Measurements from ENCODE around the gene ADAMTS6.

ADAMTS6 gene

DNA sequence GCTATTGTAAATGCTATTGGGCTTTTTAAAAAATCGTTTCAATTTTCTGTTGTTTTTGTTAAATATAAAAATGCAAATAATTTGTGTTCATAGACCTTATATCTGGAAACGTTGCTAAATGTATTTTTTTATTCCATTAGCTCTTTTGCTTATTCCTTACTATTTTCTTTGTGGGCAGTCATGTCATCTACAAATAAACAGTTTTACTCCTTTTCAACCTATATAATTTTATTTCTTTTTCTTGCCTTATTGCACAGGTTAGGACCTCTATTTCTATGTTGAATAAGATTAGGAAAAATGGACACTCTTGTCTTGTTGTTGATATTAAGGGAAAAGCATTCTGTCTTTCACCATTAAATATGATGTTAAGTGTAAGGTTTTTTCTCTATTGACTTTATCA, 364.2 kb downstream of the ADAMTS6 start:
- no peak for TF ChIP-seq CTBP1 (IDR thresholded peaks at IDR 0.05; ENCODE audit: borderline replicate concordance)
- no peak for TF ChIP-seq BHLHE40 (IDR thresholded peaks at IDR 0.05; ENCODE audit: borderline replicate concordance)
- no peak for TF ChIP-seq FOXM1 (IDR thresholded peaks at IDR 0.05; ENCODE audit: borderline replicate concordance)
- no peak for TF ChIP-seq LEF1 (IDR thresholded peaks at IDR 0.05; ENCODE audit: borderline replicate concordance)
- no peak for TF ChIP-seq FOXK2 (IDR thresholded peaks at IDR 0.05)
- TF ChIP-seq ELF4 (IDR thresholded peaks at IDR 0.05): no peak
- TF ChIP-seq FOXA1 (IDR thresholded peaks at IDR 0.05): no peak
- no peak for TF ChIP-seq ZNF384 (IDR thresholded peaks at IDR 0.05)
- no peak for TF ChIP-seq L3MBTL2 (conservative IDR thresholded peaks at IDR 0.05)
- TF ChIP-seq SP1 (IDR thresholded peaks at IDR 0.05): no peak
- DNase-seq (ENCODE audit: extremely low spot score): no peak
- CTCF ChIA-PET: no interaction called here
- POLR2A ChIA-PET: no interaction called here

DNA sequence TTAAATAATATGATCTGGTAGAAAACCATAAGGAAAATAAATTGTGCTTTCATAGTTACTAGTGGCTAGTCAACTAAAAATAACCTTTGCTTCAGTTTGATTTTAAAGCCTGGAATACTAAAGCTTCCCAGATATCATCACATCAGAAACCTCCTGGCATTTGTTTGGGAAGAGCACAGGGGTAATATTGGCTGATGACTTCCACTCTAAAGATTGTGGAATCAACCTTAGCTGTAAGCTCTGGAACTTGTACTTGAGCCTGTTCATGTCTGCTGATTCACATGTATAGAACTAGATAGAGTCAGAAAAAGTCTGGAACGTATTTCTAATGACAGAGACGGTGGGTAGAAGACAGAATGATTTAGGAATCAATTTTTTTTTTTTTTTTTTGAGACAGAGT, 367.9 kb downstream of the ADAMTS6 start:
- TF ChIP-seq, protein P1, sequence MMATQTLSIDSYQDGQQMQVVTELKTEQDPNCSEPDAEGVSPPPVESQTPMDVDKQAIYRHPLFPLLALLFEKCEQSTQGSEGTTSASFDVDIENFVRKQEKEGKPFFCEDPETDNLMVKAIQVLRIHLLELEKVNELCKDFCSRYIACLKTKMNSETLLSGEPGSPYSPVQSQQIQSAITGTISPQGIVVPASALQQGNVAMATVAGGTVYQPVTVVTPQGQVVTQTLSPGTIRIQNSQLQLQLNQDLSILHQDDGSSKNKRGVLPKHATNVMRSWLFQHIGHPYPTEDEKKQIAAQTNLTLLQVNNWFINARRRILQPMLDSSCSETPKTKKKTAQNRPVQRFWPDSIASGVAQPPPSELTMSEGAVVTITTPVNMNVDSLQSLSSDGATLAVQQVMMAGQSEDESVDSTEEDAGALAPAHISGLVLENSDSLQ (IDR thresholded peaks at IDR 0.05): no peak
- TF ChIP-seq L3MBTL2 (conservative IDR thresholded peaks at IDR 0.05): no peak
- CTCF ChIA-PET: no interaction called here
- DNase-seq (ENCODE audit: extremely low spot score): no peak
- POLR2A ChIA-PET: no interaction called here

DNA sequence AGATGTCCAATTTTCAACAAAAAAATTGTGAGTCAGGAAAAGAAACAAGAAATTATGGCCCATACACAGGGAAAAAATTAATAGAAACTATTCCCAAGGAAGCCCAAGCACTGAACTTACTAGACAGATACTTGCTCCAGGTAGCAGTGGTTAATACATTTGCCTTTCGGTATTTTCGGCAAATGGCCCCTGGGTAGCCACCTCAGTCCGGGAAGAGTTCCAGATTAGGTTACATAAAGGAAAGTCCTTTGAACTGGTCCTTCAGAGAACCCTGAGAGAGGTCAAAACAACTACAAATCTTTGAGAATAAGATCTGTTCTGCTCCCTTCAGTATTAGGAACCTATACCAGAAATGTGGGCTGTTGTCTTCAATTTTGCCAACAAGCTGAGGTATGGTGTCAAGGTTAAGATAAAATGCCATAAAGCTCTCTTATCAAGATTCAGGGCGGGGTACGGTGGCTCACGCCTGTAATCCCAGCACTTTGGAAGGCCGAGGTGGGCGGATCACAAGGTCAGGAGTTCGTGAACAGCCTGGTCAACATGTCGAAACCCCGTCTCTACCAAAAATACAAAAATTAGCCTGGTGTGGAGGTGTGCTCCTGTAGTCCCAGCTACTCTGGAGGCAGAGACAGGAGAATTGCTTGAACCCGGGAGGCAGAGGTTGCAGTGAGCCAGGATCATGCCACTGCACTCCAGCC, 369.6 kb downstream of the ADAMTS6 start:
- DNase-seq (ENCODE audit: extremely low spot score): no peak
- ChIA-PET POLR2A (no interaction called here), CTCF (interaction anchor here (1.0 kb wide), 1 partner anchor 13 kb away, joined by 4 read pairs; no protein-coding TSS in a partner anchor)
- no peak for TF ChIP-seq L3MBTL2 (conservative IDR thresholded peaks at IDR 0.05)

DNA sequence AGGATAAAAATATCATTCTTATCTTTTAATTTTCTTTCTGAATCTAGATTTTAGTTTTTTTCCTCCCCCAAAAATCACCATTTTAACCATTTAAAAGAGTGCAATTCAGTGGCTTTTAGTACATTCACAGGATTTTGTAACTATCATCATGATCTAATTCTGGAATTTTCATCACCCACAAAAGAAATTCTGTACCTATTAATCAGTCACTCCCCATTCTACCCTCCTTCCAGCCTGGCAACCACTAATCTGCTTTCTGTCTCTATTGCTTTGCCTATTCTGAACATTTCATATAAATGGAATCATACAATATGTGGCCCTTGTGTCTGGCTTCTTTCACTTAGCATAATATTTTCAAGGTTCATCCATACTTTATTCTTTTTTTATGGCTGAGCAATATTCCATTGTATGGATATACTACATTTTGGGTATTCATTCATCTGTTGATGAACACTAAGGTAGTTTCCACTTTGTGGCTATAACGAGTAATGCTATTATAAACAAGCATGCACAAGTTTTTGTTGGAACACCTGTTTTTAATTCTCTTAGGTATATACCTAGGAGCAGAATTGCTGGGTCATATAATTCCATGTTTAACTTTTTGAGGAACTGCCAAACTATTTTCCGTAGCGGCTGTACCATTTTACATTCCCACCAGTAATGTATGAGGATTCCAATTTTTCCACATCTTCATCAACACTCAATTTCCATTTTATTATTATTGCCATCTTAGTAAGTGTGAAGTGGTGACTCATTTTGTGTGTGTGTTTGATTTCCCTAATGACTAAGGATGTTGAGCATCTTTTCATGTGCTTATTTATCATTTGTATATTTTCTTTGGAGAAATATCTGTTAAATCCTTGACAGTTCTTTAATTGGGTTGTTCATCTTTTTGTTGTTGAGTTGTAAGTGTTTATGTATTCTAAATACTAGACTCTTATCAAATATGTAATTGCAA, 372.7 kb downstream of the ADAMTS6 start:
- CTCF ChIA-PET: no interaction called here
- DNase-seq (ENCODE audit: extremely low spot score): no peak
- POLR2A ChIA-PET: no interaction called here
- TF ChIP-seq LEF1 (IDR thresholded peaks at IDR 0.05; ENCODE audit: borderline replicate concordance) (no peak), HDGF (IDR thresholded peaks at IDR 0.05; ENCODE audit: borderline replicate concordance) (no peak), TARDBP (IDR thresholded peaks at IDR 0.05) (no peak), SP1 (IDR thresholded peaks at IDR 0.05) (no peak), ARNT (IDR thresholded peaks at IDR 0.05) (no peak), ELF4 (IDR thresholded peaks at IDR 0.05) (no peak), FOXK2 (IDR thresholded peaks at IDR 0.05) (no peak), NFRKB (IDR thresholded peaks at IDR 0.05) (no peak), ZNF384 (IDR thresholded peaks at IDR 0.05) (no peak), CTBP1 (IDR thresholded peaks at IDR 0.05; ENCODE audit: borderline replicate concordance) (no peak), FOXA1 (IDR thresholded peaks at IDR 0.05) (no peak), FOXM1 (IDR thresholded peaks at IDR 0.05; ENCODE audit: borderline replicate concordance) (no peak), SUZ12 (IDR thresholded peaks at IDR 0.05) (no peak), L3MBTL2 (conservative IDR thresholded peaks at IDR 0.05) (no peak), BHLHE40 (IDR thresholded peaks at IDR 0.05; ENCODE audit: borderline replicate concordance) (no peak)
- TF ChIP-seq, protein P1 (IDR thresholded peaks at IDR 0.05): no peak

DNA sequence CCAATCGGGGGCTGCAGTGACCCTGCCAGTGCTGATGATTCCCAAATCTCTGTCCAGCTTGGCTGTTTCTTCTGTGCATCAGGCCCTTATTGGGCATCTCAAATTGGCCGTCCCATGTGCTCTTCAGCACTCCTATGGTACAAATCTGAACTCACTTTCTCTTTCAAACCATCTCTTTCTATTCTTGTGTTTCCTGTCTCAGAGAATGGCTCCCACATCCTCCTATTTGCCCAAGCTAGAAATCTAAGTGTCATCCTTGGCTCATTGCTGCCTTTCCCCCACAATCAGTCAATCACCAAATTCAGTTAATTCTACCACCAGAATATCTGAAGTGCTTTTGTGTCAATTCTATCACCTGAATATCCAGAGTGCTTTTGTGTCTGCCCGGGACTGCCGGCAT, 376.4 kb downstream of the ADAMTS6 start:
- DNase-seq (ENCODE audit: extremely low spot score): no peak
- POLR2A ChIA-PET: no interaction called here
- TF ChIP-seq SP1 (IDR thresholded peaks at IDR 0.05) (no peak), FOXA1 (IDR thresholded peaks at IDR 0.05) (no peak), SUZ12 (IDR thresholded peaks at IDR 0.05) (no peak), FOXM1 (IDR thresholded peaks at IDR 0.05; ENCODE audit: borderline replicate concordance) (no peak), ZNF384 (IDR thresholded peaks at IDR 0.05) (no peak), BHLHE40 (IDR thresholded peaks at IDR 0.05; ENCODE audit: borderline replicate concordance) (no peak), NFRKB (IDR thresholded peaks at IDR 0.05) (no peak), ARNT (IDR thresholded peaks at IDR 0.05) (no peak), ELF4 (IDR thresholded peaks at IDR 0.05) (no peak), HDGF (IDR thresholded peaks at IDR 0.05; ENCODE audit: borderline replicate concordance) (no peak), L3MBTL2 (conservative IDR thresholded peaks at IDR 0.05) (no peak)
- TF ChIP-seq, protein P1 (IDR thresholded peaks at IDR 0.05): no peak
- CTCF ChIA-PET: interaction anchor here (1.4 kb wide), 1 partner anchor 21 kb away, joined by 4 read pairs; no protein-coding TSS in a partner anchor

DNA sequence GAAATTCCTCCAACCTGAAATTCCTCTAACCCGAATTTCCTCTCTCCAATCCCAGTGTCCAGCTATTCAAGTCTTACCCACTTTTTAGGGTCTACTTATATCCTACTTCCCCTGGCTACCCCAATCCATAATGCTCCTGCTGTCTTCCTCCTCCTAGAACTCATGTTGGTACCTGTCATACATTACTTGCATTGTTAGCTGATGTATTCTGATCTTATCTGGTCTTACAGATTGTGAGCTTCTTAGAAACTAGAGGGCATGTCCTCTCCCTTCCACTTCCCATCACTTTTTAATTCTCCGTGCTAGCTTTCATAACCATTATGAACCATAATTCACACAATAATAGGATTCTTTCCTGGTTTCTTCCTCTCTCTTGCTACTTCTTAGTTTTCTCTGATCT, 376.9 kb downstream of the ADAMTS6 start:
- no peak for DNase-seq (ENCODE audit: extremely low spot score)
- no peak for TF ChIP-seq SP1 (IDR thresholded peaks at IDR 0.05)
- no peak for TF ChIP-seq L3MBTL2 (conservative IDR thresholded peaks at IDR 0.05)
- ChIA-PET CTCF (interaction anchor here (1.4 kb wide), 1 partner anchor 22 kb away, joined by 4 read pairs; no protein-coding TSS in a partner anchor), POLR2A (no interaction called here)
